ENCODE data around the gene ARSI.

ARSI gene

GRCh38 chr5:150326707-150327106 is 24.0 kb upstream of the ARSI start:
- DNase-seq = no peak

DNA sequence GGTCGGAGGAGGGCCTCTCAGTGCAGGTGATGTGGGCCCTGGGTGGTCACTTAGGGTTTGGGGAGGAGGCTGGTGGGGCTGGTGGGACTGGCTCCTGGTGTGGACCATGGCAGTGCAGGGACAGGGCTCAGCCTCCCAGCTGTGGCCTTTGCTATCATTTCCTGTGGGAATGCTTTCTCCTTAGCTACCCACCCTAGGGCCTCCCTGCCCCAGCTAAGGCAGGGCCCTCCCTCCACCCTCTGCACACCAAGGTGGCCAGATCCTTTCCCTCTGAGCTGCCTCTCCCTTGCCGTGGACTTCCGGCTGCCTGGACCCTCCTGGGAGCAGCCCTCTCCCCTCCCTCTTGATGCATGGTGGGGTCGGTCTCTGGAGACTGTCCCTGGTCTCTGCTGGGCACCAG is 22.7 kb upstream of the ARSI start:
- DNase-seq = no peak

DNA sequence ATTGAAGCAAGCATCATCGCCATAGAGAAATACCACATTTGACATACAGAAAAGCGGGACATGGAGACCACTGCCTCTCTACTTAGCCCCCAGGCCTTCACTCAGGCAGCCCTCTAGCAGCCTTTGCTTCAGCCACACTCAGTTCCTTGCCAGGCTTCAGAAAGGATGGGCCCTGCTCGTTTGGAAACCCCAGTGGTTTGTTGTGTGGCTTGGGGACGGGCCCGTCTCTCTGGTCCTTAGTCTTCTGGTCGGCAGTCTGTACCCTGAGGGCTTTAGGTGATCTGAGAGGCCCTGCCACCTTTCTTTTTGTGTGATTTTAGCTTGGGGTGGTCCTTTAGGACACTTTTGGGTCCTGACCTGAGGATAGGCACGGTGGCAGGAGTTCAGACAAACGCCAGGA is 21.1 kb upstream of the ARSI start:
- no peak for DNase-seq

DNA sequence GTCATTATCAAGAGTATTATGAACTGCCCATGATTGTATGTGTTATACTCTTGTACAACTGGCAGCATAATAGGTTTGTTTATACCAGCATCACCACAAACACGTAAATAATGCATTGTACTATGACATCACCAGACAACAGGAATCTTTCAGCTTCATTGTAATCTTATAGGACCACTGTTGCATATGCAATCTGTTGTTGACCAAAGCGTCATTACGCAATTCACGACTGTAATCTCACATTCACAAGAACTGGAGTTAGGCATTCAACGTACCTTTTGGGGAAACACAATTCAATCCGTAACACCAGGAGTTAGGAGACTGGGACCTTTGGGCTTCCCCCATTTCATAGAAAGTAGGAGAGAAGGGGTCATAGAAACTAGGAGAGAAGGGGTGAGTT is 20.4 kb upstream of the ARSI start:
- DNase-seq = no peak

- DNase-seq = no peak
Measured at GRCh38 chr5:150322202-150322601, 19.5 kb upstream of the ARSI start.

GRCh38 chr5:150321784-150322183 is 19.1 kb upstream of the ARSI start:
- no peak for DNase-seq

- no peak for DNase-seq
Measured at GRCh38 chr5:150321211-150321610, 18.5 kb upstream of the ARSI start.

GRCh38 chr5:150320044-150320613 is 17.4 kb upstream of the ARSI start:
- no peak for DNase-seq

GRCh38 chr5:150319484-150319790 is 16.7 kb upstream of the ARSI start:
- no peak for DNase-seq

DNA sequence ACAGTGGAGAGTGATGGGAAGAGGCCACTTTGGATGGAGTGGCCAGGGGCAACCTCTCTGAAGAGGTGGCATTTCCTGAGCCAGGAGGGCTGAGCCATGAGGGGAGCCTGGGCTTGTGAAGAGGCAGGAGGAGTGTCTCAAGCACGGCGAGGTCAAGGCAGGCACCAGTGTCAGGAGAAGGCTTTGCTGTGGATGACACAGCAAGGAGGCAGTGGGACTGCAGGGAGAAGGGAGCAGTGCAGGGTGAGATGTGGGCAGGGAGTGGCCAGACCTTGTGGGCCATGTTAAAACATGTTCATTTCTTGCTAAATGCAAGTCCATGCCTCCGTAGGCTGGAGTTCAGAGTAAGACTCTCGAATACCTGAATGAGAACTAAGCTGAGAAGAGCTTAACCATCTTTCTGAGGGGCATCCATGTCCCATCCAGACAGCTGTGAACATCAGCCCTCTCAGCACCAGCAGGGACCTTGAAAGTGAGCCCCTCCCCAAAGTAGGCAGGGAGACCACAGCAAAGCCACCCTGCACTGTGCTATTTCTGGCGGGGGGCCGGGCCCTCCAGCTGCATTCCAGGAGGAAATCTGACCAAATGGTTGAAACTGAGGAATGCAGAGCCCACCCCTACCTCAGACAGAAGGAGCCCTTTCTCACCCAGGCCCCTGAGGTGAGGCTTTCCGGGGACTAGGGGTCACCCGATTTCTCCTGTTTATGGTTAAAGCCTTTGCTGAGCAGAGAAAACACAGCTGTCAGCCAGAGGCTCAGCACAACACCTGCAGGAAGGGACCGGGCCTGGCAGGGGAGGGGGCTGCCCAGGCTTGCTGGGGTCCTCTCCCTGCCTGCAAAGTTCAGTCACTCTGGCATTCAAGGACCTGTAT is 16.1 kb upstream of the ARSI start:
- no peak for DNase-seq

DNA sequence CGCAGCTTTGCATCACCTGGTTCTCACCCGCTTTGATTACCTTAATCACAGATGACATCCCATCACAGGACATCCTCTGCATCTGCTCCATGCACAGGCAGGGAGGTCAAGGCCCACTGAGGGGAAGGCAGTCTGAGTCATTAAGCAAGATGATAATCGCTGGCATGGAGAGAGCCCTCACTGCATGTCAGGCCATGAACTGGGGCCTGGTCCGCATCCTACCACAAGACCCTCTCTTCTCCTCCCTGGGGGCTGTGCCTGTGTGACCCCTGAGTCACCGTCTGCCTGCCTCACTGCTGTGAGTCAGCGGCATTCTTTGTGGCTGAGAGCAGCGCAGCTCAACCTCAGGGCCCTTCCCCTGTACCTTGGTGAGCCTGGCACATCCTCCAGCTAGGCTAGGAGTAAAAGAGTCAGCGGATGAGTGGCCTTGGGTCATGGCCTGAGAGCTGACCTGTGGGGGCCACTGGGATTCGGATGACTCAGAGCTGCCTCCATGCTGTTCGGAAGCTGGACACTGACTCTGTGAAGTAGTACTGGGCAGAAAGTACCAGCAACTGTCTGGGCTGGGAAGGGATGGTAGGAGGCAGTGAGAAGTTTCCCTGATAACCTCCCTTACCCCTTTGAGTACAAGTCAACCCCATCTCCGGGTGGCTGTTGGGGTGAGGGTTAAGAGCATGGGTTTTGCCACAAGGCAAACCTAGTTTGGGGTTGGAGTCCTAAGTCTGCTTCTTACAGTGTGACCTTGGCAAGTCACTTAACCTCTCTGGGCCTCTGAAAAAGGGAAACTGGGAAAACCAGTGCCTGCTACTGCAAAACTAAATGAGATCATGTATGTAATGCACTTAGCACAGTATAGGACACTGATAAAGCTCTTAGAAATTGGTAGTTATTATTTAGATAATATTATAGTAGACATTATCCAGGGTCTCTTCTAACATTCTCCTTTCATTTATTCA is 14.6 kb upstream of the ARSI start:
- DNase-seq = no peak

GRCh38 chr5:150316320-150316719 is 13.6 kb upstream of the ARSI start:
- DNase-seq = no peak

- DNase-seq = no peak
Measured at GRCh38 chr5:150315245-150315644, 12.5 kb upstream of the ARSI start.

- DNase-seq = no peak
Measured at GRCh38 chr5:150313921-150314716, 11.4 kb upstream of the ARSI start.

- DNase-seq = no peak
Measured at GRCh38 chr5:150313501-150313900, 10.8 kb upstream of the ARSI start.

- DNase-seq = no peak
Measured at GRCh38 chr5:150312518-150312917, 9.8 kb upstream of the ARSI start.

GRCh38 chr5:150311015-150311692 is 8.4 kb upstream of the ARSI start:
- no peak for DNase-seq

DNA sequence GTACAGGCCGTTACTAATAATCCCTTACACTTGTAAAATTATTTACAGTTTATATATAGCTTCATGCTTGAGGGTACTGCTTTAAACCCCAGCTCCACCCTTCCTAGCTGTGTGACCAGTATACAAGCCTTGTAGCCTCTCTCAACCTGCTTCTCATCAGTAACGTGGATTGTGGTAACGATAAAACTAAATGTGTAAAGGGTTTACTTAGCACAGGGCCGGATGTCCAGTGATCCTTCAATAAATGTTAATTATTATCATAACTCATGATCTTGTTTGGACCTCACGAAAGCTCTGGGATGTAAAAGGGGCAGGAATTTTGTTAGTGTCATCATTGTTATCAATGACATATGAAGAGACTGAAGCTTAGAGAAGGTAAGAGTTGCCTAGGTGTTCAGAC is 7.5 kb upstream of the ARSI start:
- no peak for DNase-seq

GRCh38 chr5:150309886-150310239 is 7.2 kb upstream of the ARSI start:
- DNase-seq = no peak

GRCh38 chr5:150309101-150309885 is 6.6 kb upstream of the ARSI start:
- no peak for DNase-seq

- DNase-seq = no peak
Measured at GRCh38 chr5:150307617-150308426, 5.1 kb upstream of the ARSI start.
